RWPE2 (cell line): Measurements from ENCODE around the gene SLC16A4.

Experiments
- ATAC-seq: fragments of 200-7000 bp; cut with Tn5 transposase; 3 replicates; pipeline ENCODE4 v1.9.1; 2021; ENCODE audit warnings: low read depth
- DNase-seq: peaks from one replicate; pipeline ENCODE4 v3.0.0-alpha.2; 2020; ENCODE audit warnings: low spot score
- H3K27ac ChIP-seq: fragments of 450-650 bp; 2 replicates; pipeline ENCODE4 v1.5.1; 2017; ENCODE audit warnings: mild to moderate bottlenecking; ENCODE audit not compliant: poor library complexity, severe bottlenecking
- H3K27me3 ChIP-seq: fragments of 250-450 bp; sonication (Bioruptor Pico); 2 replicates; pipeline ENCODE4 v1.5.1; 2021; ENCODE audit warnings: mild to moderate bottlenecking, moderate library complexity; ENCODE audit not compliant: insufficient read depth, poor library complexity, severe bottlenecking
- H3K36me3 ChIP-seq: fragments of 250-450 bp; sonication (Bioruptor Pico); 2 replicates; pipeline ENCODE4 v1.5.1; 2020; ENCODE audit warnings: low read depth, mild to moderate bottlenecking, moderate library complexity
- H3K4me1 ChIP-seq: fragments of 250-450 bp; sonication (Bioruptor Pico); 2 replicates; pipeline ENCODE4 v1.5.1; 2021; ENCODE audit warnings: mild to moderate bottlenecking, moderate library complexity; ENCODE audit not compliant: insufficient read depth, poor library complexity, severe bottlenecking
- H3K4me3 ChIP-seq: fragments of 250-450 bp; sonication (Bioruptor Pico); 2 replicates; pipeline ENCODE4 v1.5.1; 2021; ENCODE audit warnings: mild to moderate bottlenecking, moderate library complexity; ENCODE audit not compliant: severe bottlenecking
- H3K9me3 ChIP-seq: fragments of 250-450 bp; sonication (Bioruptor Pico); 2 replicates; pipeline ENCODE4 v1.5.1; 2021; ENCODE audit warnings: mild to moderate bottlenecking, moderate library complexity; ENCODE audit not compliant: severe bottlenecking
- TF ChIP-seq, protein P1 (sequence below): fragments of 450-650 bp; IDR thresholded peaks from one replicate; pipeline ENCODE4 v1.5.1; 2017; ENCODE audit warnings: mild to moderate bottlenecking, moderate library complexity; ENCODE audit not compliant: poor library complexity, severe bottlenecking

SLC16A4 gene

GRCh38 chr1:110348771-110349170 lies 42.1 kb downstream of the SLC16A4 start:
- TF ChIP-seq, protein P1, sequence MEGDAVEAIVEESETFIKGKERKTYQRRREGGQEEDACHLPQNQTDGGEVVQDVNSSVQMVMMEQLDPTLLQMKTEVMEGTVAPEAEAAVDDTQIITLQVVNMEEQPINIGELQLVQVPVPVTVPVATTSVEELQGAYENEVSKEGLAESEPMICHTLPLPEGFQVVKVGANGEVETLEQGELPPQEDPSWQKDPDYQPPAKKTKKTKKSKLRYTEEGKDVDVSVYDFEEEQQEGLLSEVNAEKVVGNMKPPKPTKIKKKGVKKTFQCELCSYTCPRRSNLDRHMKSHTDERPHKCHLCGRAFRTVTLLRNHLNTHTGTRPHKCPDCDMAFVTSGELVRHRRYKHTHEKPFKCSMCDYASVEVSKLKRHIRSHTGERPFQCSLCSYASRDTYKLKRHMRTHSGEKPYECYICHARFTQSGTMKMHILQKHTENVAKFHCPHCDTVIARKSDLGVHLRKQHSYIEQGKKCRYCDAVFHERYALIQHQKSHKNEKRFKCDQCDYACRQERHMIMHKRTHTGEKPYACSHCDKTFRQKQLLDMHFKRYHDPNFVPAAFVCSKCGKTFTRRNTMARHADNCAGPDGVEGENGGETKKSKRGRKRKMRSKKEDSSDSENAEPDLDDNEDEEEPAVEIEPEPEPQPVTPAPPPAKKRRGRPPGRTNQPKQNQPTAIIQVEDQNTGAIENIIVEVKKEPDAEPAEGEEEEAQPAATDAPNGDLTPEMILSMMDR = no peak
- H3K4me3 ChIP-seq = no peak overlapping the region

GRCh38 chr1:110348050-110348449 lies 42.8 kb downstream of the SLC16A4 start:
- H3K4me3 ChIP-seq = no peak overlapping the region
- TF ChIP-seq, protein P1 = no peak
- ATAC-seq (no peak), DNase-seq (no peak)
- H3K27ac ChIP-seq = no peak overlapping the region
- H3K4me1 ChIP-seq = peaks cover 41% of the 10 kb centered on the region
- no peaks in the 10 kb centered on the region for H3K9me3 ChIP-seq
- H3K36me3 ChIP-seq = peaks cover 89% of the 10 kb centered on the region
- H3K27me3 ChIP-seq = no peaks in the 10 kb centered on the region

More at GRCh38 chr1:110348771-110349170, 42.1 kb downstream of the SLC16A4 start:
- Histone ChIP-seq H3K9me3 (no peaks in the 10 kb centered on the region), H3K27me3 (no peaks in the 10 kb centered on the region), H3K36me3 (peaks cover 89% of the 10 kb centered on the region), H3K27ac (no peak overlapping the region), H3K4me1 (peaks cover 38% of the 10 kb centered on the region)
- ATAC-seq = no peak
- DNase-seq = no peak

GRCh38 chr1:110347182-110347893 lies 43.5 kb downstream of the SLC16A4 start:
- ATAC-seq = no peak
- H3K27me3 ChIP-seq = no peaks in the 10 kb centered on the region
- H3K27ac ChIP-seq = no peak overlapping the region
- H3K4me1 ChIP-seq = peaks cover 41% of the 10 kb centered on the region
- no peak overlapping the region for H3K4me3 ChIP-seq
- TF ChIP-seq, protein P1 = no peak
- H3K9me3 ChIP-seq = no peaks in the 10 kb centered on the region
- peaks cover 93% of the 10 kb centered on the region for H3K36me3 ChIP-seq
- DNase-seq = no peak

DNA sequence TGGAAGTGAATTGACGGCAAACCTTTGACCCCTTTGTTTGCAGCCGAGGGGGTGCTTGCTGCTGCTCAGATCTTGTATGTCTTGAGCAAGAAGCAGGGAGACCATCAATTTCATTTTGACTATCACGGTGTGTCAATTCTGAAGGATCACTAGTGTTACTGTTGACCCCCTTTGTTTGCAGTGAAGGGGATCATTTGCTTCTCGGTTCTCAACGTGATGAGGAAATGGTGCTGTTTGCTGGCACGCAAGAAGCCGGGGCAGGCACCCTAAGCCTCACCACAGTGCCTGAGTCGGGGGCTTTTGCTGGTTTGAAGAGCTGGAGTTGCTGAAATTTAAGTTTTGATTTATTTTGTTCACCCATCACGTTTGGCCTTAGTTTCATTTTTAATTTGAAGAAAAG lies 44.1 kb downstream of the SLC16A4 start:
- TF ChIP-seq, protein P1 = no peak
- H3K27ac ChIP-seq = no peak overlapping the region
- no peak for DNase-seq
- peaks cover 93% of the 10 kb centered on the region for H3K36me3 ChIP-seq
- ATAC-seq = no peak
- peaks cover 44% of the 10 kb centered on the region for H3K4me1 ChIP-seq
- H3K27me3 ChIP-seq = no peaks in the 10 kb centered on the region
- no peaks in the 10 kb centered on the region for H3K9me3 ChIP-seq
- H3K4me3 ChIP-seq = no peak overlapping the region

GRCh38 chr1:110345480-110345879 lies 45.3 kb downstream of the SLC16A4 start:
- Histone ChIP-seq H3K9me3 (no peaks in the 10 kb centered on the region), H3K27me3 (no peaks in the 10 kb centered on the region), H3K4me3 (no peak overlapping the region), H3K4me1 (peaks cover 50% of the 10 kb centered on the region), H3K27ac (no peak overlapping the region), H3K36me3 (peaks cover 96% of the 10 kb centered on the region)
- ATAC-seq = no peak
- TF ChIP-seq, protein P1 = no peak
- no peak for DNase-seq
